NCI-H524 treated with DMSO at 0.1 percent for 48 hours (cell line): ENCODE data around the gene RND2.
A peak's percentile ranks its signal among the peaks of the same experiment; 100 is the strongest.
"Not testable (repeated sequence)": the region's sequence is repeated elsewhere in the genome, so short reads cannot be mapped to it uniquely, and the experiment has no call there.

Source experiments
- DNase-seq: peaks from one replicate; lab custom pipeline; 2025; lab: John Stamatoyannopoulos, UW

The RND2 gene

GRCh38 chr17:43027091-43028032 is 2.3 kb downstream of the RND2 start:
- DNase-seq = no peak

- DNase-seq = no peak
Observed at GRCh38 chr17:43028221-43028861, 3.3 kb downstream of the RND2 start.

- DNase-seq = no peak
Observed at GRCh38 chr17:43030137-43030767, 5.2 kb downstream of the RND2 start.

DNA sequence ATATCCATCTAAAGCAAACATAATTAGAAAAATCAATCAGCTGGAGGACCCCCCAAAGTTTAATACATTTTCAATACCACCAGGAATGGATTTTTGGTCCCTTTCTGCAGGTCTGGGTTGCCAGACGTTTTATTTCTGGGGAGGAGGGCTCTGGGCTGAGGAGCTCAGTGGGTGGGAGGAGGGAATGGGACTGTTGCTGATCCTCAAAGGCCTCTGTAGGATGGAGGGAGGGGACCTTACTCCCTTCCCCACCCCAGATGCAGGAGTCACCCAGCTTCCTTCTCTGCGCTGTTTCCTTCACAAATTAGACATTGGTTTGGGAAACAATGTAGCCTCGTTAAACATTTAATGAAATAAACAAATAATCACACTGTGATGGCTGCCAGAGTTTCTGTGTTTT is 6.6 kb downstream of the RND2 start:
- no peak for DNase-seq

- peak; percentile 97 for DNase-seq
Observed at GRCh38 chr17:43033948-43034881, 9.2 kb downstream of the RND2 start.

DNA sequence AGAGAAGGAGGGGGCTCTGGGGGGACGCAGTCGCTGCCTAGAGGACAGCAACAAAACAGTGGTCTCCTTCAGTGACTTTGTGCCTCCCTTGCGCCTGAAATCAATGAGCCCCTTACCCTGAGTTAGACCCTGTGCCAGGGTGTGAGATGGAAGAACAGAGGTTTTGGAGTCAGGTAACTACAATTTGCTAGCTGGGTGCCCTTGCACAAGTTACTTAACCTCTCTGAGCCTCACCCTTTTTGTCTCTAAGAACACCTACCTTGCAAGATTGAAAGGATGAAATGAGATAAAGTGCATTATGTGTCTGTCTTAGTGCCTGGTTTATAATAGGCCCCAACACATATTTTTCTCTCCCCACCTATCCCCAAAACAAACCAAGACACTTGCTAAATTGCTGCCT is 9.9 kb downstream of the RND2 start:
- DNase-seq = no peak

- no peak for DNase-seq
Observed at GRCh38 chr17:43039646-43040045, 14.6 kb downstream of the RND2 start.

GRCh38 chr17:43040655-43041054 is 15.6 kb downstream of the RND2 start:
- no peak for DNase-seq

DNA sequence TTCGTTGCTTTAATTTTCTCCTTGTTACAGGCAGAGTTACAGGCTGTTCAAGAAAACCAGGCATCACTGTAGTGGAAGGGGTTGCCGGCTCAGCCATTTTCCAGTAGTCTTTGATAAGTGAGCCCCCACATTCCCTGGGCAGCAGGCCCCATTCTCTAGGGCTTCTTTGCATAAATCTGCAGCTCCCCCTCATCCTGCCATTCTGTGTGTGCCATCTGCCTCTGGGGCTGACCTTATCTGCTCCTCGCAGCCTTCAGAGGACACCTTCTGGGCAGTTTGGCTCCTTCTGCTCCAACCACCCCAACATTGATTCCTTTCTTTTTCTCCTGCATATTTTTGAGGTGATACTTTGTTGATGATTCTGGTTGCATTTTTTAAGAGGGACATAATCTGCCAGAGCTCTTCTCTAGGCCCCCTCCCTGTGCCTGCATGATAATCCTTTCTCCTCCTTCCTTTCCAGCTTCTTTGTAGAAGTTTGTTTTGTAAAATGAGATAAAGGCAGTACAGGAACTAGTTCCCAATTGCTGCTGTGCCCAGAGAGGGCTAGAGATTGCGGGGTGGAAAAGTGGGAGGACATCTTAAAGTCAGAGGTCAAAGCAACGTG is 17.1 kb downstream of the RND2 start:
- DNase-seq = peak; percentile 19

DNA sequence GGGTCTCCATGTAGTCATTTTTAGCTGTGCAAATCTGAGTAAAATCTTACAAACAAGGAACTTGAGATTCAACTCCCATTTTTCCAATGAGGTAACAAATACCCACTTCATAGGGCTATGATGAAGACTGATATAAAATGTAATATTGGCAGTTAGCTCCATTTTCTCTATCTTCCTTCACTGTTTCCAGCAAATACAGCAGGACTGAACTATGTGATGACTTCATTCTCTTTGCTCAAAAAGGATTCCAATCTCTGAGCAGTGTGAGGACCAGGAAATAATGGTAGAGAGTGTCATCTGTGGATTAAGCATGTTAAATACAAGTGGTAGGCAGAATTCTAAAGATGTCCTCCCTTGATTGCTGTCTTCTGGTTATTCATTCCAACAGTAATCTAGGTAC is 18.3 kb downstream of the RND2 start:
- DNase-seq = no peak

- no peak for DNase-seq
Observed at GRCh38 chr17:43044024-43044423, 19.0 kb downstream of the RND2 start.

DNA sequence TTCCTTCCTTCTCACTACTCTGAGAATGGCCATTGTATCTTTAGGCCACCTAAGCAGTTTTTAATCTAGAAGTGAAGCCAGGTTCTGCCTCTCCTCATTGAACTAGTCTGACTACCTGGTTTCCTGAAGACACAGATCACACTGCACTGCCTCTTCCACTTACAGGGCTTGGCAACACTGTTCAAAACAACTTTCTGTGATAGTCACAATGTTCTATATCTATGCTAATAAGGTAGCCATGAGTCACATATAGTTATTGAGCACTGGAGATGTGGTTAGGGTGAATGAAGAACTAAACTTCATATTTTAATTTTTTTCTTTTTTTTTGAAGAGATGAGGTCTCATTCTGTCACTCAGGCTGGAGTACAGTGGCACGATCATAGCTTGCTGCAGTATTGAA is 26.9 kb downstream of the RND2 start:
- no peak for DNase-seq

DNA sequence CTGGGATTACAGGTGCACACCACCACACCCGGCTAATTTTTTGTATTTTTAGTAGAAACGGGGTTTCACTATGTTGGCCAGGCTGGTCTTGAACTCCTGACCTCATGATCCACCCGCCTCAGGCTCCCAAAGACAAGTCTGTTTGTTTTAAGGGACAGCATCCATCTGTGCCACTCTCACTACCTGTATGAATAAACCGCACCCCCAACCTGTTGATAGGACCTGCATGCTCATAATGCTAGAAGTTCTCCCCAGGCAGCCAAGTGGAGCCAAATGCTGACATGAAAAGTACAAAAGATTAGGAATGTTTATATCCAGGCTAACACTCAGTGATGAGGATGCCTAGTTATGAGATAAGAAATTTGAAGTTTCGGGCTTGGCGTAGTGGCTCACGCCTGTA is 28.0 kb downstream of the RND2 start:
- not testable (repeated sequence) for DNase-seq

DNA sequence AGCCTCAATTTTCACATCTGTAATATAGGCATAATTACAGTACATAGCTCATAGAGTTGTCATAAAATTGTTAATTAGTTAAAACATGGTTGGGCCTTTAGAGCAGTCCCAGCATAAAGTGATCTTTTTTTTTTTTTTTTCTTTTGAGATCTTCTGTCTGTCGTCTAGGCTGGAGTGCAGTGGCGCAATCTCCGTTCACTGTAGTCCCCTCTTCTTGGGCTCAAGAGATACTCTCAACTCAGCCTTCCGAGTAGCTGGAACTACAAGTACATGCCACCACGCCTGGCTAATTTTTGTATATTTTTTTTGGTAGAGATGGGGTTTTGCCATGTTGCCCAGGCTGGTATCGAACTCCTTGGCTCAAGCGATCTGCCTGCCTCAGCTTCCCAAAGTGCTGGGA is 31.0 kb downstream of the RND2 start:
- no peak for DNase-seq

GRCh38 chr17:43062984-43063638 is 38.1 kb downstream of the RND2 start:
- DNase-seq = no peak

DNA sequence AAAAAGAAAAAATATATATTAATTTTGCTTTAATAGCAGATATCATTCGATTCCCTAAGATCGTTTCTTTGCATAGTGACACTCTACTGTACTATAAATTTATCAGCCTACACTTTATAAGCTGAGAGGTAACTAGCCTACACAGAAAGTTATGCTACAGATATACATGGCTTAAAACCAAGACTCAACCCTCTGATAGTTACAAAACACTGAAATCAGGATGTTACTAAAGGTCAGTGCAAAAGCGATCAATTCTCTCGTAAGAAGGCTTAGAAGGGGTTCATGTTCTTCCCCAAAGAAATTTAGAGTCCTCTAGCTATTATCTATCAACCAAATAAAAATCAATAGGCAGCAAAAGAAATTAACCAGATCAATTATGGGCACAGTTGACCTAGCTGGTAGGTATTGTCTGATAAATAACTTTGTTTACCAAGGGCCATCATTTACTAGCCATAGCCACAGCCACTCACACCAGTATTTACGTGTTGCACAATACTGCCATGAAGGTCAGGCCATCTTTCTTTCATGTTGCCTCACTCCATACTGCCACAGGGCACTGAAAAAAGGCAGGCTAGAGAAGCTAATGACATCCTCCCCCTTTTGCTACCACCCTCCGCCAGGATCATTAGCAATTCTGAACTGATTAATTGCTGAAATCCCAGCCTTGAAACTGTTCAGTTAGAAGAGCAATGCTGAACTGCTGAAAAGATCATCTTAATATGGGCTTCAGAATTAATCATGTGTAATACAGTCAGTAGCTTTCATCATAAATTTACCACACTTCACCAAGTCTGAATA is 43.7 kb downstream of the RND2 start:
- DNase-seq = no peak

DNA sequence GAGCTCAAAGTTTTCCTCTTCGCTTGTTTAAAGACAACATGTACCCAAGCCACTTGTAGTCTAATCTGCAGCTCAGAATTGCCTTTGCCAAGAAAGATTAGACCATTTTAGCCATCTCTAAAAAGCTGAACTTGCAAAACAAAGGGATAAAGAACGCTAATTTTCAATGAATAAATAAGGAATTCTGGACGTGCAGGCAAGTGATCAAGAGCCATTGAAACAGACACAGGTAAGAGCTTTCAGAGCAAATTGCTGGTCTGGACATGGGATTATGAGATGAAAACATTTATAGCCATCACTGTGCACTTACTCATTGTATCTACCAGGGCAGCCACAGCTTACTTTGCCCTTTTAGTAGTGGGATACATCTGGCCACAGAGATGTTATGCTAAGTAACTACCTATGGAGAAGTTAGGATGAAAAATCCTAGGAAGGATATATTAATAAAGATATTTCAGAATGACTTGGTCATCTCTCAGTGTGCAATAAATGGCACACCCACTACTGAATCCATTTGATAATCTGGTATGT is 44.4 kb downstream of the RND2 start:
- no peak for DNase-seq

DNA sequence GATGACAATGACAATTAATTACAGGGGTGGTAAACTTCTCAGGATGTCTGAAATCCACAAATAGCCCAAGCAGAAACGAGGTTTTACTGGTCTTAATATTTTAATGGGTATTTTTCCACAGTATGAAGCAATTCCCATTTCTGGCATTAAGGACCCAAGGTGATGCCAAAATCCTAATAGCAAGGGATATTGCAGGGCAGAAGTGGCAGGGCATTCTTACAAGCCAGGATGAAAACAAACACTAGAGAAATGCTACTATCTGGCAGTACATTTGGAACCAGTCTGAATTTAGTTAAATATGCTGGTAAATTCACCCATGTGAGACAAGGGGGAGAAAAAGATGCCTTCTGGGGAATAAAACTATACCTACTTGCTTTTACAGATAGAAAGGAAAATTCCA is 45.2 kb downstream of the RND2 start:
- DNase-seq = no peak

GRCh38 chr17:43070872-43071271 is 45.8 kb downstream of the RND2 start:
- no peak for DNase-seq

DNA sequence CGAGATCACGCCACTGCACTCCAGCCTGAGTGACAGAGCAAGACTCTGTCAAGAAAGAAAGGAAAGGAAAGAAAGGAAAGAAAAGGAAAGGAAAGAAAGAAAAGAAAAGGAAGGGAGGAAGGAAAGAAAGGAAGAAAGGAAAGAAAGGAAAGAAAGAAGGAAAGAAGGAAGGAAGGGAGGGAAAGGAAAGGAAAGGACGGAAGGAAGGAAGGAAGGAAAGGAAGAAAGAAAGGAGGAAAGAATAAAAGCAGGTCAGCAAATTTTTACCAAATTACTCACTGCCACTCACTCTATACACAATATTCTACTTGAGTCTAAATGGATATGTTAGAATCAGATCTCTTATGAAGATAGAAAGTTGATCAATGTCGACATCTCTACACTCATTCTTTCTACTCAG is 49.8 kb downstream of the RND2 start:
- no peak for DNase-seq
